Motor neuron (in vitro differentiated cells): ENCODE results near the gene LTB4R. TPM values are rescaled to one million over a fixed set of nuclear protein-coding genes. Genes with fewer than 3 reads are reported as not detected.

Experiments
- ATAC-seq, 8 experiments: fragments of 200-7000 bp; cut with Tn5 transposase; replicated peaks in 6 of 8; 2 replicates each; pipeline ENCODE4 v1.8.0; 2021; ENCODE audit warnings: mild to moderate bottlenecking in 8 of 8, moderate library complexity in 8 of 8
- H3K27ac ChIP-seq, 2 donors: fragments of 250-450 bp; sonication (Bioruptor Pico); 2 replicates each; pipeline ENCODE4 v1.9.0; 2021; ENCODE audit warnings: antibody characterized with exemption in 2 of 2, mild to moderate bottlenecking in 2 of 2, moderate library complexity in 1 of 2
- H3K4me1 ChIP-seq, 2 donors: fragments of 250-450 bp; sonication (Bioruptor Pico); replicated peaks in 1 of 2; 2 replicates each; pipeline ENCODE4 v1.6.1; 2021; ENCODE audit warnings: antibody characterized with exemption in 2 of 2, mild to moderate bottlenecking in 2 of 2, moderate library complexity in 1 of 2
- H3K4me3 ChIP-seq, 5 donors: fragments of 250-450 bp; sonication (Bioruptor Pico); 2 replicates each; pipeline ENCODE4 v1.9.0; 2021; ENCODE audit warnings: antibody characterized with exemption in 5 of 5, mild to moderate bottlenecking in 5 of 5, moderate library complexity in 4 of 5
- WGBS, 10 experiments: fragments of 450-650 bp; shearing (Covaris generic); methylation state at CpG; one replicate each; pipeline ENCODE4 v1.0.0; 2022; 5-methylcytosine and 5-hydroxymethylcytosine counted together
- in situ Hi-C, 9 experiments: fragments of 400-800 bp; cut with MboI; loops; one replicate each; pipeline ENCODE4 v1.15.0; 2021; ENCODE audit warnings: low sequenced_read_pairs in 9 of 9, low pct_unique_long_range_greater_than_20kb in 2 of 9; ENCODE audit not compliant: unreplicated experiment in 9 of 9
- total RNA-seq, 8 experiments: library from RNA; unstranded; fragments of 300-600 nt; gene quantifications; 2 replicates each; pipeline versions ENCODE4 v1.2.3 to v1.2.4, GENCODE V29; 2022

The LTB4R gene
- total RNA-seq, 8 experiments from 2014 or later: 0.92 to 13.6 (median 2.1) TPM

DNA sequence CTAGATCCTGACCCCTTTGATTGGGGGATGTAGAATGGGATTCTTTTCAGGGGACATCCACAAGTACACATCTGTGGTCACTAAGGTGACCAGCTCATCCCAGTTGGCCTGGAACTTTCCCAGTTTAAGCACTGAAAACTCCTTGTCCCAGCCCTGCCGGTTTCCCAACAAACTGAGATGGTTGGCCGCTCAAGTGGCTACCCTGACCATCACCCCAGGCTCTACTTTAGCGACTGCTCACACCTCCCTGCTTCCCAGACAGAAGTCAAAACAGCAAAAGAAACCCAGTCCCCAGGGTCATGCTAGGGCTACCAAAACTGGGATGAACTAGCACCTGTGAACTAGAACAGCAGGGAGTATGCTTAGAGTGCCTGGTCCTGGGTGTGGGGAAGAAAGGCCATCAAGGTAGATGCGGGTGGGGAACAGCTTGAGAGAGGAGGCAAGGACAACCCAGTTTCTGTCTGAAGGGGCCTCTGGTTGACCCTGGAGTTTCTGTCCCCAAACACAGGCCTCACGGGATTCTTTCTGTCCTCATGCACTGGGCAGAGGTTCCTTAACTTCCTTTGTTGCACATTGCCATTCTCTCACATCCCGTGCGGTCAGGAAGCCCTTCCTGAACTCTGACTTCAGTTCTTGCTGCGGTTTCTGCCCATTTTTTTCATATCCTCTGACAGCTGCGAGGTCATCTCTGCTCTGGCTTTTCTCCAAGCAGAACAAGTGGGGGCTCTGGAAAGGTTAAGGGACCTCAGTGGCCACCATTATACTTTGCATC, 1.6 kb downstream of the LTB4R start:
- H3K4me1 ChIP-seq: peaks cover 0 to 4% of the 10 kb centered on the region in 2 donors
- WGBS, 10 experiments: 78 to 100% (median 89%) methylated on average over 1 to 7 of the region's 9 CpGs; no CpG with 5 or more reads in 1 of the 10 experiments
- in situ Hi-C loops: no loop called here
- no peak for ATAC-seq
- no peak overlapping the region for H3K27ac ChIP-seq
- H3K4me3 ChIP-seq: no peak overlapping the region

DNA sequence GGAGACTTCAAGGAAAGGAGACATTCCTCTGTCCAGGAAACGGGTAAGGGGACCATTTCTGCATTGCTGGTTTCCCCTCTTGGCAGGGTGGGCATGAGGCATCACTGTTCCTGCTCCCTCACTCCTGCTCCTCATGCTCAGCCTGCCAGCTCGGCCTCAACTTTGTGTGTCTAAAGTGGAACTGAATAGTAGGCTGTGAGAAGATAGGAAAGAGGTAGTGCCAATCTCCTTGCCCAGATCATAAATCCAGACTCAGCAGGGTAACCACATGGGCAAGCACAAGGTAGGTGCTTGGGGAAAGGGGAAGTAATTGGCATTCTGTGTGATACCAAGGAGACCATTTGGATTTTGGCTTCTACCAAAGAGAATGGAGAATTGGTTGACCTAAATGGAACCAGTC, 2.6 kb downstream of the LTB4R start:
- WGBS, 10 experiments: 61 to 92% (median 65%) methylated on average over 1 to 2 of the region's 2 CpGs; no CpG with 5 or more reads in 5 of the 10 experiments
- no peak for ATAC-seq
- Histone ChIP-seq H3K27ac (no peak overlapping the region), H3K4me3 (no peak overlapping the region), H3K4me1 (peaks cover 0 to 3% of the 10 kb centered on the region in 2 donors)
- in situ Hi-C loops: no loop called here

DNA sequence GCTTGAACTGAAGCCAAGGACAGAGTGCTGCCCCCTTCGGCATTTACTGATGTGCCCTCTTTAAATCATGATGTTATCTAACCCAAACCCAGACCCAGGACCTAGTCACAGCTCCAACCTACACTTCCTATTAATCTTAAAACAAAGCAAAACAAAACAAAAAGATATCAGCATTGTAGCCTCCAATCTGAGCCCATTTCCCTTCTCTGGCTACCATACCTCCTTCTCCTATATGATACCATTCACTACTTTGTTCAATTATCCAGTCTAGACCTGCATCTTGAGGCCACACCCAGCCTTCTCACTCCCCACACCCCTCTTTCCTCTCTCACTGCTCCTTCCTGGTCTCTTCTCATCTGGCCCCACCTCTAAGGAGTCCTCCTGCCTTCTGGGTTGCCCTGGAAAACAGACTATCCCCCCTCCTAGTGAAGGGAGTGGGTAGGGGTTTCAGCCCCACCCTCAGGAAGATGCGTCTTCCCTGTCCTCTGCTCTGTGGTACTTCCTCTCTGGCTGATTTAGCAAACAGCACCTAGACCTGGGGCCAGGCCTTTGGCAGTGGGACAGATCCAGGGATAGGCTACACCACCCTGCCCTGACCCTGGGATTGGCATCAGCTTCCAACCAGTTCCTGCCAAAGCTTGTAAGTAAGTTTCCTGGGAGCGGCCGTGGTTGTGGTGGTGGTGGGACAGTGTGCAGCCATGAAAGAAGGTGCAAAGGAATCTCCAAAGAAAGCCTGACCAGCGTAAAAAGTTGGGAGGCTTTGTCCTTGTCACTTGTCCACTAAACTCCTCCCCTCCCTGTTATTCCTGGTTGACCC, 3.3 kb downstream of the LTB4R start:
- ATAC-seq: no peak
- H3K4me3 ChIP-seq: no peak overlapping the region
- peaks cover 0 to 3% of the 10 kb centered on the region in 2 donors for H3K4me1 ChIP-seq
- no peak overlapping the region for H3K27ac ChIP-seq
- WGBS, 10 experiments: 60 to 100% (median 90%) methylated on average over 1 to 2 of the region's 5 CpGs; no CpG with 5 or more reads in 4 of the 10 experiments
- in situ Hi-C loops: no loop called here

DNA sequence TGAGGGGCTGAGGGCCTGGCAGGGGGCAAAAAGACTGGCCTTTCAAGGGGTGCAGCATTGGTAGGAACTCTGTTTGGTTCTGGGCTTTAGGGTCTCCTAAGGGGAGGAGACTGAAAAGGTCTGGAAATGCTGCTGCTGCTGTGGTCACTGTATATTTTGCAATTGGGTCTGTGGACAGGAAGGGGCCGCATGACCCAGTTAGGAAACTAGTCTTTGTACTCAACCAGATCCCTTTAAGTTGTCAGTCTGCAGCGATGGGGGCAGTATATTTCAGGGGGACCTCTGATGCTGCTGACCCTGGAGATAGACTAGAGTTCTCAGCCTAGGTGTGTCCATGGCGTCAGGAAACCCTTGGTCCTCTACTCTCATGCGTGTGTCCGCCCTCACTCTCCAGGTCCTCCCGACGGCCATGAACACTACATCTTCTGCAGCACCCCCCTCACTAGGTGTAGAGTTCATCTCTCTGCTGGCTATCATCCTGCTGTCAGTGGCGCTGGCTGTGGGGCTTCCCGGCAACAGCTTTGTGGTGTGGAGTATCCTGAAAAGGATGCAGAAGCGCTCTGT, 4.0 kb downstream of the LTB4R start:
- 60 to 100% (median 82%) methylated on average over 1 to 4 of the region's 10 CpGs; no CpG with 5 or more reads in 2 of the 10 experiments for WGBS, 10 experiments
- Histone ChIP-seq H3K4me3 (no peak overlapping the region), H3K27ac (no peak overlapping the region), H3K4me1 (peaks cover 0 to 3% of the 10 kb centered on the region in 2 donors)
- in situ Hi-C loops: no loop called here
- no peak for ATAC-seq

DNA sequence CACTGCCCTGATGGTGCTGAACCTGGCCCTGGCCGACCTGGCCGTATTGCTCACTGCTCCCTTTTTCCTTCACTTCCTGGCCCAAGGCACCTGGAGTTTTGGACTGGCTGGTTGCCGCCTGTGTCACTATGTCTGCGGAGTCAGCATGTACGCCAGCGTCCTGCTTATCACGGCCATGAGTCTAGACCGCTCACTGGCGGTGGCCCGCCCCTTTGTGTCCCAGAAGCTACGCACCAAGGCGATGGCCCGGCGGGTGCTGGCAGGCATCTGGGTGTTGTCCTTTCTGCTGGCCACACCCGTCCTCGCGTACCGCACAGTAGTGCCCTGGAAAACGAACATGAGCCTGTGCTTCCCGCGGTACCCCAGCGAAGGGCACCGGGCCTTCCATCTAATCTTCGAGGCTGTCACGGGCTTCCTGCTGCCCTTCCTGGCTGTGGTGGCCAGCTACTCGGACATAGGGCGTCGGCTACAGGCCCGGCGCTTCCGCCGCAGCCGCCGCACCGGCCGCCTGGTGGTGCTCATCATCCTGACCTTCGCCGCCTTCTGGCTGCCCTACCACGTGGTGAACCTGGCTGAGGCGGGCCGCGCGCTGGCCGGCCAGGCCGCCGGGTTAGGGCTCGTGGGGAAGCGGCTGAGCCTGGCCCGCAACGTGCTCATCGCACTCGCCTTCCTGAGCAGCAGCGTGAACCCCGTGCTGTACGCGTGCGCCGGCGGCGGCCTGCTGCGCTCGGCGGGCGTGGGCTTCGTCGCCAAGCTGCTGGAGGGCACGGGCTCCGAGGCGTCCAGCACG, 4.7 kb downstream of the LTB4R start:
- in situ Hi-C loops: no loop called here
- Histone ChIP-seq H3K4me1 (peaks cover 0 to 3% of the 10 kb centered on the region in 2 donors), H3K4me3 (no peak overlapping the region), H3K27ac (no peak overlapping the region)
- WGBS, 10 experiments: 20 to 100% (median 80%) methylated on average over 1 to 22 of the region's 70 CpGs; no CpG with 5 or more reads in 3 of the 10 experiments
- ATAC-seq: peak in 4 of 8 experiments; percentile 13 to 72 (median 36)

DNA sequence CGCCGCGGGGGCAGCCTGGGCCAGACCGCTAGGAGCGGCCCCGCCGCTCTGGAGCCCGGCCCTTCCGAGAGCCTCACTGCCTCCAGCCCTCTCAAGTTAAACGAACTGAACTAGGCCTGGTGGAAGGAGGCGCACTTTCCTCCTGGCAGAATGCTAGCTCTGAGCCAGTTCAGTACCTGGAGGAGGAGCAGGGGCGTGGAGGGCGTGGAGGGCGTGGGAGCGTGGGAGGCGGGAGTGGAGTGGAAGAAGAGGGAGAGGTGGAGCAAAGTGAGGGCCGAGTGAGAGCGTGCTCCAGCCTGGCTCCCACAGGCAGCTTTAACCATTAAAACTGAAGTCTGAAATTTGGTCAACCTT, 5.3 kb downstream of the LTB4R start:
- 40 to 90% (median 78%) methylated on average over 1 to 6 of the region's 18 CpGs; no CpG with 5 or more reads in 6 of the 10 experiments for WGBS, 10 experiments
- peak in 1 of 8 experiments; percentile 24 for ATAC-seq
- Histone ChIP-seq H3K4me1 (peaks cover 0 to 3% of the 10 kb centered on the region in 2 donors), H3K4me3 (no peak overlapping the region), H3K27ac (no peak overlapping the region)
- in situ Hi-C loops: no loop called here

DNA sequence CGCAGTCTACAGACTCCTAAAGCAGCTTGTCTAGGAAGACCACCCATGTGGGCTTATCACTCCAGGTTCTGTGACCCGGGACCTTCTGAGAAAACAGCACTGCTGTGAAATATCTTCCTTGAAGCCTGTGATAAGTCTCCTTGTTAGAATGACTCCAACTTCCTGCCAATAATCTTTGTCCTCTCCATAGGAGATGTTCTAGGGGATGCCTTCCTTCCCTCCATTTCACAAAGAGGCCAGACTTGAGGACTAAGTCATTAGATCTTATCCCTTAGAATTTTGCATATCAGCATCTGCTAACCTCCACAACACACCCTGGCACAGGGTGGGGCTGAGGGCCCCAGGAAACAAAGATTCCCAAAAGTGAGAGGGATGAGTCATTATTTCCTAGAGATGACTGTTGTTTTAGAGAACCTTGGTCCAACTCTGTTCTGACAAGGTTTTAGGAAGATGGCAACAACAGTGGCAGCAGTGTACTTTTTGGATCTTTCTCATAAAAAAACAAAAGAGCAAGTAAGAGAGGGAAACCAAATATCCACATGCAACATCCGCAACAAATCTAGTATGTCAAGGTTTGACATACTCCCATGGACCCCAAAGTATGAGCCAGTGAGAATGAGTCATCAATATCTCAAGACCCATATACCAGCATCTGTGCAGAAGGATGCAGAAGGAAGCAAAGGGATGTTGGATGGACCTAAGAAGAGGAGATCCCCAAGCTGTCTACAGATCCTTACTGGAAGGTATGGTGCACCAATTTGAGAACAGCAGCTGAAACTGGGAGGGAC, 6.0 kb downstream of the LTB4R start:
- Histone ChIP-seq H3K4me3 (no peak overlapping the region), H3K27ac (no peak overlapping the region), H3K4me1 (peaks cover 0 to 3% of the 10 kb centered on the region in 2 donors)
- peak in 3 of 8 experiments; percentile 51 to 83 (median 61) for ATAC-seq
- WGBS, 10 experiments: 70 to 100% (median 100%) methylated on average over 1 to 2 of the region's 3 CpGs; no CpG with 5 or more reads in 3 of the 10 experiments
- in situ Hi-C loops: no loop called here

DNA sequence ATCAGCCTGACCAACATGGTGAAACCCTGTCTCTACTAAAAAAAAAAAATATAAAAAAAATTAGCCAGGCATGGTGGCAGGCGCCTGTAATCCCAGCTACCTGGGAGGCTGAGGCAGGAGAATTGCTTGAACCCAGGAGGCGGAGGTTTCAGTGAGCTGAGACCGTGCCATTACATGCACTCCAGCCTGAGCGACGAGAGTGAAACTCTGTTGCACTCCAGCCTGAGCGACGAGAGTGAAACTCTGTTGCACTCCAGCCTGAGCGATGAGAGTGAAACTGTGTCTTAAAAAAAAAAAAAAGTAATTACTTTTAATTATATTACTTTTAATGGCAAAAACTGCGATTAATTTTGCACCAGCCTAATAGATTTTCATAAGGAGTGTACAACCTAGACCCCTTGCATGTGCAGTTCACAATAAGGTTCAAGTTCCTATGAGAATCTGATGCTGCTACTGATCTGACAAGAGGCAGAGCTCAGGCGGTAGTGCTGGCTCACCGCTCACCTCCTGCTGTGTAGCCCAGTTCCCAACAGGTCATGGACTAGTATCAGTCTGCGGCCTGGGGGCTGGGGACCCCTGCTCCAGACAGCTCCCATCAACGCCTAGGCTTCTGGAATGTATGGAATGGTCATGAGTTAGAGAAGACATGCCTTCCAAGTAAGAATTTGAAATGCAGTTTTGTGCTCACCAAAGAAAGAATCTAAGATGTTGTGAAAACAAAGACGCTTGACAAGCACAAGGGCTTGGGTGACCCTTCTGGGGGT, 10.1 kb downstream of the LTB4R start:
- no peak for ATAC-seq
- H3K4me3 ChIP-seq: no peak overlapping the region
- peaks cover 0 to 3% of the 10 kb centered on the region in 2 donors for H3K4me1 ChIP-seq
- no peak overlapping the region for H3K27ac ChIP-seq
- in situ Hi-C loops: no loop called here
- 60 to 100% (median 76%) methylated on average over 3 to 11 of the region's 14 CpGs; no CpG with 5 or more reads in 1 of the 10 experiments for WGBS, 10 experiments

DNA sequence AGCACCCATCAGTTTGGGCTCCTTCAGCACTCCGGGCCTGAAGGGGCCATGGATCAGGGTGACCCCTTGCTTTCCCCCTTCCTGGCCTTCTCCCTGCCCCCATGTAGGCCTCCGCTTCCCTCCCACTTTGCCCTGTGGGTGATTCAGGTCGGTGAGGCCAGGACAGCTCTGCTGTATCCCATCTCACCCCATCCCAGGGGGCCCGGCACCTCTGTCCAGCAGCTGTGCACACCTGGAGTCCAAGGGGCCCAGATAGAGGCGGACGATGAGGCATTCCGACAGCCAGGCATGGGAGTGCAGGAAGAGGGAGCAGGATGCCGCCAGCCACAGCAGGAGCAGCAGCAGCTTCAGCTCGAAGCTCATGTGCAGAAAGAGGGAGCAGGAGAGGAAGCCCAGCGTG, 11.4 kb downstream of the LTB4R start:
- H3K4me1 ChIP-seq: no peaks in the 10 kb centered on the region
- no peak overlapping the region for H3K27ac ChIP-seq
- H3K4me3 ChIP-seq: no peak overlapping the region
- no peak for ATAC-seq
- WGBS, 10 experiments: 10 to 76% (median 70%) methylated on average over 1 to 6 of the region's 10 CpGs; no CpG with 5 or more reads in 5 of the 10 experiments
- in situ Hi-C loops: no loop called here

DNA sequence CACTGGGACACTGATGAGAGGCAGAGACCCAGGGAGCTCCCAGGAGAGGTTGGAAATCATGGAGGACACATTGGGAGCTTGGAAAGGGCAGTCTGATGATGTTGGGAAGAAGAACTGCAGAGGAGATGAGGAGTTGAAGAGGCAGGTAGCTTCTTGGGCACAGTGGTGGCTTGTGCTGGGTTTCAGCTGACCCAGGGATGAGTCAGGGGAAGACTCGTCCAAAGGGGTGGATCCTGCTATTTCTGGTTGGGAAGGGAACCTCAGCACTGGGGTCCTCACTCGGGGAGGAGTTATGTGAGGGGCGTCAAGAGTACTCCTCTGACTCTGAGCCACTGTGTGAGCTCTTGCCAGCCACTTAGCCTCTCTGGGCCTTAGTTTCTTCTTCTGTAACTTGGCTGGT, 12.0 kb downstream of the LTB4R start:
- Histone ChIP-seq H3K27ac (no peak overlapping the region), H3K4me3 (no peak overlapping the region), H3K4me1 (no peaks in the 10 kb centered on the region)
- ATAC-seq: no peak
- WGBS, 10 experiments: 0 to 43% (median 10%) methylated on average over 1 to 2 of the region's 3 CpGs; no CpG with 5 or more reads in 6 of the 10 experiments
- in situ Hi-C loops: no loop called here

DNA sequence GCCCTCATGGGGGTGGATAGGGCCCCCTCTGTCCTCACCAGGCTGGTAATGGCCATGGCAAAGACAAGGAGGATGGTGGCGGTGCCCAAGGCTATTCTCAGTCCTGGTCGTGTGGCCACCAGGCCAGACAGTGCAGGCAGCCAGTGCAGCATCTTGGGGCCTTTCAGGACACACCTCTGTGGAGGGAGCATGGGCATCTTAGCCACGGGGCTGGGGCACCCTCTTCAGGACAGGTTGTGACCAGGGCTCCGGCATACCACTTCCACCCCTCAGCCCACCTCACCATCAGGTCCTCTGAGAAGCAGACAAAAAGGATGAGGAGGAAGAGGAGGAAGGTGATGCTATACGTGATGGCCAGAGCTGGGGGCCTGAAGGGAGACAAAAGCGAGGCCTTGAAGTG, 12.7 kb downstream of the LTB4R start:
- Histone ChIP-seq H3K27ac (no peak overlapping the region), H3K4me3 (no peak overlapping the region), H3K4me1 (no peaks in the 10 kb centered on the region)
- 27 to 80% (median 51%) methylated on average over 1 to 3 of the region's 6 CpGs; no CpG with 5 or more reads in 7 of the 10 experiments for WGBS, 10 experiments
- no peak for ATAC-seq
- in situ Hi-C loops: no loop called here
